Vagina (tissue), 2 donors: Measurements from ENCODE around the gene PDE6C. TPM values are rescaled to one million over a fixed set of nuclear protein-coding genes. Genes with fewer than 3 reads are reported as not detected.

Source experiments
- DNase-seq, 2 donors: peaks; one replicate each; pipeline ENCODE4 v3.0.0-alpha.2; 2017; ENCODE audit errors: extremely low spot score in 2 of 2
- H3K27ac ChIP-seq: fragments of 200-600 bp; sonication (generic); one replicate; pipeline ENCODE4 v1.5.1; 2019
- H3K27me3 ChIP-seq: fragments of 200-600 bp; sonication (generic); one replicate; pipeline ENCODE4 v1.5.1; 2019
- H3K36me3 ChIP-seq, 2 donors: fragments of 200-600 bp; sonication (generic); one replicate each; pipeline ENCODE4 v1.5.1; 2017 to 2019
- H3K4me1 ChIP-seq: fragments of 200-600 bp; sonication (generic); one replicate; pipeline ENCODE4 v1.5.1; 2019
- H3K4me3 ChIP-seq, 2 donors: fragments of 200-600 bp; sonication (generic); 1 replicate in 1 of 2; 2 replicates in 1 of 2; pipeline ENCODE4 v1.5.1; 2016 to 2019
- H3K9me3 ChIP-seq: fragments of 200-600 bp; sonication (generic); one replicate; pipeline ENCODE4 v1.5.1; 2019
- CTCF ChIP-seq, 3 experiments: fragments of 450-650 bp in 2 of 3; fragments of 200-600 bp in 1 of 3; sonication (generic) in 1 of 3; IDR thresholded peaks; one replicate each; pipeline ENCODE4 v1.5.1; 2017 to 2019; ENCODE audit warnings: antibody characterized with exemption in 3 of 3, mild to moderate bottlenecking in 2 of 3, moderate library complexity in 2 of 3
- POLR2A ChIP-seq, 2 donors: fragments of 450-650 bp; IDR thresholded peaks; one replicate each; pipeline ENCODE4 v1.6.1; 2017; ENCODE audit warnings: antibody characterized with exemption in 2 of 2, mild to moderate bottlenecking in 2 of 2, moderate library complexity in 2 of 2
- POLR2AphosphoS5 ChIP-seq, 2 donors: sonication (generic); formaldehyde crosslinking; IDR thresholded peaks; one replicate each; pipeline ENCODE4 v1.9.0; 2017; ENCODE audit warnings: antibody characterized with exemption in 2 of 2, mild to moderate bottlenecking in 2 of 2, low read depth in 1 of 2; ENCODE audit not compliant: insufficient read depth in 1 of 2
- intact Hi-C: fragments of 100-400 bp; cut with DNase I; formaldehyde crosslinking; loops from one replicate; pipeline ENCODE4 v1.15.1; 2023
- total RNA-seq: library from RNA; depleted of rRNA; stranded (reverse); fragments of >200 nt; gene quantifications from one replicate; pipeline ENCODE4 v1.2.3, GENCODE V29; 2016

Gene PDE6C
- total RNA-seq, 1 donor from 2014 or later = not detected

- Histone ChIP-seq H3K27ac (no peak overlapping the region), H3K4me1 (no peaks in the 10 kb centered on the region), H3K36me3 (peaks cover 0 to 65% of the 10 kb centered on the region in 2 donors), H3K27me3 (no peaks in the 10 kb centered on the region), H3K4me3 (no peak overlapping the region), H3K9me3 (no peaks in the 10 kb centered on the region)
- TF ChIP-seq POLR2AphosphoS5 (IDR thresholded peaks at IDR 0.05; ENCODE audit: insufficient read depth in 1 of 2, low read depth in 1 of 2) (no peak), POLR2A (IDR thresholded peaks at IDR 0.05) (no peak), CTCF (IDR thresholded peaks at IDR 0.05) (no peak)
- intact Hi-C loops = no loop called here
- no peak for DNase-seq
These were observed 58.7 kb downstream of the PDE6C start for GRCh38 chr10:93671042-93671441.

GRCh38 chr10:93672022-93672678 is 59.8 kb downstream of the PDE6C start:
- Histone ChIP-seq H3K4me1 (no peaks in the 10 kb centered on the region), H3K36me3 (peaks cover 0 to 63% of the 10 kb centered on the region in 2 donors), H3K4me3 (no peak overlapping the region), H3K27ac (no peak overlapping the region), H3K27me3 (no peaks in the 10 kb centered on the region), H3K9me3 (no peaks in the 10 kb centered on the region)
- no peak for DNase-seq
- intact Hi-C loops = no loop called here
- no peak for TF ChIP-seq CTCF (IDR thresholded peaks at IDR 0.05)
- TF ChIP-seq POLR2AphosphoS5 (IDR thresholded peaks at IDR 0.05; ENCODE audit: insufficient read depth in 1 of 2, low read depth in 1 of 2) = no peak
- TF ChIP-seq POLR2A (IDR thresholded peaks at IDR 0.05) = no peak

- intact Hi-C loops = no loop called here
- DNase-seq = no peak
These were observed 60.6 kb downstream of the PDE6C start for GRCh38 chr10:93672890-93673289.

GRCh38 chr10:93673791-93674190 is 61.5 kb downstream of the PDE6C start:
- no peaks in the 10 kb centered on the region for H3K27me3 ChIP-seq
- intact Hi-C loops = no loop called here
- H3K4me1 ChIP-seq = no peaks in the 10 kb centered on the region
- no peak for TF ChIP-seq POLR2AphosphoS5 (IDR thresholded peaks at IDR 0.05; ENCODE audit: insufficient read depth in 1 of 2, low read depth in 1 of 2)
- TF ChIP-seq POLR2A (IDR thresholded peaks at IDR 0.05) = no peak
- no peak for TF ChIP-seq CTCF (IDR thresholded peaks at IDR 0.05)
- H3K4me3 ChIP-seq = no peak overlapping the region
- no peak overlapping the region for H3K27ac ChIP-seq
- H3K9me3 ChIP-seq = no peaks in the 10 kb centered on the region
- peaks cover 0 to 67% of the 10 kb centered on the region in 2 donors for H3K36me3 ChIP-seq
- no peak for DNase-seq

More at GRCh38 chr10:93672890-93673289, 60.6 kb downstream of the PDE6C start:
- TF ChIP-seq CTCF (IDR thresholded peaks at IDR 0.05) = no peak
- no peak for TF ChIP-seq POLR2A (IDR thresholded peaks at IDR 0.05)
- no peak for TF ChIP-seq POLR2AphosphoS5 (IDR thresholded peaks at IDR 0.05; ENCODE audit: insufficient read depth in 1 of 2, low read depth in 1 of 2)
- Histone ChIP-seq H3K27me3 (no peaks in the 10 kb centered on the region), H3K4me3 (no peak overlapping the region), H3K9me3 (no peaks in the 10 kb centered on the region), H3K27ac (no peak overlapping the region), H3K4me1 (no peaks in the 10 kb centered on the region), H3K36me3 (peaks cover 0 to 62% of the 10 kb centered on the region in 2 donors)

GRCh38 chr10:93678386-93678785 is 66.0 kb downstream of the PDE6C start:
- H3K4me1 ChIP-seq = no peaks in the 10 kb centered on the region
- no peak overlapping the region for H3K4me3 ChIP-seq
- DNase-seq = no peak
- H3K9me3 ChIP-seq = no peaks in the 10 kb centered on the region
- intact Hi-C loops = no loop called here
- no peaks in the 10 kb centered on the region for H3K27me3 ChIP-seq
- TF ChIP-seq POLR2A (IDR thresholded peaks at IDR 0.05) (no peak), CTCF (IDR thresholded peaks at IDR 0.05) (no peak), POLR2AphosphoS5 (IDR thresholded peaks at IDR 0.05; ENCODE audit: insufficient read depth in 1 of 2, low read depth in 1 of 2) (no peak)
- H3K27ac ChIP-seq = no peak overlapping the region
- H3K36me3 ChIP-seq = peaks cover 0 to 42% of the 10 kb centered on the region in 2 donors
